Measurements from ENCODE around the gene TCEANC.

TCEANC gene

GRCh38 chrX:13692771-13693231 is 39.9 kb downstream of the TCEANC start:
- no peak for DNase-seq (ENCODE audit: low read depth)

GRCh38 chrX:13693341-13693961 is 40.5 kb downstream of the TCEANC start:
- no peak for DNase-seq (ENCODE audit: low read depth)

GRCh38 chrX:13694359-13694758 is 41.4 kb downstream of the TCEANC start:
- DNase-seq (ENCODE audit: low read depth), result no peak

- DNase-seq (ENCODE audit: low read depth), result no peak
These were observed 42.0 kb downstream of the TCEANC start for GRCh38 chrX:13694983-13695382.

- no peak for DNase-seq (ENCODE audit: low read depth)
These were observed 42.7 kb downstream of the TCEANC start for GRCh38 chrX:13695601-13696115.

- DNase-seq (ENCODE audit: low read depth), result no peak
These were observed 44.5 kb downstream of the TCEANC start for GRCh38 chrX:13697455-13697854.

GRCh38 chrX:13697976-13698375 is 45.0 kb downstream of the TCEANC start:
- DNase-seq (ENCODE audit: low read depth), result no peak

- DNase-seq (ENCODE audit: low read depth), result no peak
These were observed 45.5 kb downstream of the TCEANC start for GRCh38 chrX:13698432-13698831.

- no peak for DNase-seq (ENCODE audit: low read depth)
These were observed 46.4 kb downstream of the TCEANC start for GRCh38 chrX:13699183-13699826.

- no peak for DNase-seq (ENCODE audit: low read depth)
These were observed 47.4 kb downstream of the TCEANC start for GRCh38 chrX:13700380-13700779.

GRCh38 chrX:13702111-13702789 is 49.3 kb downstream of the TCEANC start:
- no peak for DNase-seq (ENCODE audit: low read depth)

- no peak for DNase-seq (ENCODE audit: low read depth)
These were observed 50.2 kb downstream of the TCEANC start for GRCh38 chrX:13703135-13703534.

- no peak for DNase-seq (ENCODE audit: low read depth)
These were observed 50.6 kb downstream of the TCEANC start for GRCh38 chrX:13703589-13703988.

GRCh38 chrX:13711141-13711540 is 58.2 kb downstream of the TCEANC start:
- DNase-seq (ENCODE audit: low read depth), result no peak
